Mesothelial cell of epicardium (in vitro differentiated cells): Measurements from ENCODE around the gene PDZRN4. TPM values are rescaled to one million over a fixed set of nuclear protein-coding genes. Genes with fewer than 3 reads are reported as not detected.

Experiments
- DNase-seq, 2 experiments: peaks; one replicate each; pipeline ENCODE4 v3.0.0; 2021; ENCODE audit warnings: low spot score in 2 of 2; ENCODE audit not compliant: unreplicated experiment in 2 of 2
- H3K27ac Mint-ChIP-seq: 2 replicates; pipeline ENCODE4 v1.8.0; 2021; ENCODE audit warnings: mixed read lengths
- H3K27me3 Mint-ChIP-seq: 2 replicates; pipeline ENCODE4 v1.8.0; 2021; ENCODE audit warnings: low read depth, mixed read lengths
- H3K36me3 Mint-ChIP-seq: 2 replicates; pipeline ENCODE4 v1.8.0; 2021; ENCODE audit warnings: mixed read lengths
- H3K4me1 Mint-ChIP-seq: 2 replicates; pipeline ENCODE4 v1.8.0; 2021; ENCODE audit warnings: mixed read lengths
- H3K4me3 Mint-ChIP-seq: 2 replicates; pipeline ENCODE4 v1.8.0; 2021; ENCODE audit warnings: mild to moderate bottlenecking, moderate library complexity, mixed read lengths
- H3K9me3 Mint-ChIP-seq: 2 replicates; pipeline ENCODE4 v1.8.0; 2021; ENCODE audit warnings: mixed read lengths
- total RNA-seq: library from RNA; stranded (reverse); gene quantifications from 3 replicates; pipeline ENCODE4 v1.2.1, GENCODE V29; 2021
- TF ChIP-seq, protein P1 (sequence below): fragments of 200-600 bp; sonication (generic); IDR thresholded peaks from one replicate; pipeline ENCODE4 v1.5.0; 2021; ENCODE audit warnings: antibody characterized with exemption; ENCODE audit not compliant: unreplicated experiment

The PDZRN4 gene
- total RNA-seq, 1 donor from 2014 or later: 1.5 TPM

DNA sequence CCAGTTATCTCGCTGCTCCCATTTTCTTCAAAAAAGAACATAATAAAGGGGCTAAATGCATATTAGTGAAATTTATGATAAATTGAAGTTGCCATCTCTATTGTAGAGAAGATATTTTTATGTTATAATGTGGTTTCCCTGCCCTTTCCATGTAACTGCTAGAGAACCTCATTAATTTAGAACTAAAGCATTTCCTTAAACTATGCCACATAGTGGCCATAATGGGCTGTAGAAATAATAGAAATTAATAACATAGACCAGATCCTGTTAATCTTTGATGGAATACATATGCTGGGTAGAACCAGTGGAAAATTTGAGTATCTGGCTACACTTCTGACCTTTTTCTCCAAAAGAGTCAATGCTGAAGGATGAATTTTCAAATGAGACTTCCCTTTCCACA is 376.7 kb downstream of the PDZRN4 start:
- no peak overlapping the region for H3K27ac Mint-ChIP-seq
- peaks cover 4% of the 10 kb centered on the region for H3K4me1 Mint-ChIP-seq
- H3K27me3 Mint-ChIP-seq: no peaks in the 10 kb centered on the region
- DNase-seq: no peak
- no peak overlapping the region for H3K4me3 Mint-ChIP-seq
- TF ChIP-seq, protein P1, sequence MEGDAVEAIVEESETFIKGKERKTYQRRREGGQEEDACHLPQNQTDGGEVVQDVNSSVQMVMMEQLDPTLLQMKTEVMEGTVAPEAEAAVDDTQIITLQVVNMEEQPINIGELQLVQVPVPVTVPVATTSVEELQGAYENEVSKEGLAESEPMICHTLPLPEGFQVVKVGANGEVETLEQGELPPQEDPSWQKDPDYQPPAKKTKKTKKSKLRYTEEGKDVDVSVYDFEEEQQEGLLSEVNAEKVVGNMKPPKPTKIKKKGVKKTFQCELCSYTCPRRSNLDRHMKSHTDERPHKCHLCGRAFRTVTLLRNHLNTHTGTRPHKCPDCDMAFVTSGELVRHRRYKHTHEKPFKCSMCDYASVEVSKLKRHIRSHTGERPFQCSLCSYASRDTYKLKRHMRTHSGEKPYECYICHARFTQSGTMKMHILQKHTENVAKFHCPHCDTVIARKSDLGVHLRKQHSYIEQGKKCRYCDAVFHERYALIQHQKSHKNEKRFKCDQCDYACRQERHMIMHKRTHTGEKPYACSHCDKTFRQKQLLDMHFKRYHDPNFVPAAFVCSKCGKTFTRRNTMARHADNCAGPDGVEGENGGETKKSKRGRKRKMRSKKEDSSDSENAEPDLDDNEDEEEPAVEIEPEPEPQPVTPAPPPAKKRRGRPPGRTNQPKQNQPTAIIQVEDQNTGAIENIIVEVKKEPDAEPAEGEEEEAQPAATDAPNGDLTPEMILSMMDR: no peak
- peaks cover 6% of the 10 kb centered on the region for H3K9me3 Mint-ChIP-seq
- H3K36me3 Mint-ChIP-seq: no peaks in the 10 kb centered on the region

DNA sequence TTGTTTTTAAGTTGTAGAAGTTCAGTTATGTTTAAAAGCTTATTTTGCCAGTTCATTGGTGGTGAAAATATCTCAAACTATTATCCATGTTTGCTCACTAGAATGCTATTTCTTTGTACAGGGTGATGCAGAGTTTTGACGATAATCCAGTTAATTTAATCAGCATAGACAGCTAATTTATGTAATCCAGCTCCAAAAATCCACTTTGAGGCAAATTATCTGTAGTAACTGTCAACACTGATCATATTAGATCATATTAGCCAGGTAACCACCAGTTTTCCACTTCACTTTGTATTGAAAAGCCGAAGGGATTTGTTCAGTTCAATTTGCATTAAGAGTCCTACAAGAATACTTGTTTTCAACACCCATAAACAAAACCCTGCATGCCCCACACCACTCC is 378.6 kb downstream of the PDZRN4 start:
- TF ChIP-seq, protein P1: no peak
- DNase-seq: no peak
- H3K4me1 Mint-ChIP-seq: peaks cover 4% of the 10 kb centered on the region
- no peaks in the 10 kb centered on the region for H3K27me3 Mint-ChIP-seq
- peaks cover 6% of the 10 kb centered on the region for H3K9me3 Mint-ChIP-seq
- H3K4me3 Mint-ChIP-seq: no peak overlapping the region
- H3K27ac Mint-ChIP-seq: no peak overlapping the region
- no peaks in the 10 kb centered on the region for H3K36me3 Mint-ChIP-seq

DNA sequence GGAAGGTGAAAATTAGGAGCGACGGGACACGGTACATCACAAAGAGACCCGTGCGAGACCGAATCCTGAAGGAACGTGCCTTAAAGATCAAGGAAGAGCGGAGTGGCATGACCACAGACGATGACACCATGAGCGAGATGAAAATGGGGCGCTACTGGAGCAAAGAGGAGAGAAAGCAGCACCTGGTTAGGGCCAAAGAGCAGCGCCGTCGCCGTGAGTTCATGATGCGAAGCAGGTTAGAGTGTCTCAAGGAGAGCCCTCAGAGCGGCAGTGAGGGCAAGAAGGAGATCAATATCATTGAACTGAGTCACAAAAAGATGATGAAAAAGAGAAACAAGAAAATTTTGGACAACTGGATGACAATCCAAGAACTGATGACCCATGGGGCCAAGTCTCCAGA is 385.3 kb downstream of the PDZRN4 start:
- TF ChIP-seq, protein P1: no peak
- Mint-ChIP-seq H3K4me1 (peaks cover 4% of the 10 kb centered on the region), H3K27me3 (no peaks in the 10 kb centered on the region), H3K9me3 (no peaks in the 10 kb centered on the region), H3K4me3 (no peak overlapping the region), H3K36me3 (no peaks in the 10 kb centered on the region), H3K27ac (no peak overlapping the region)
- DNase-seq: no peak

DNA sequence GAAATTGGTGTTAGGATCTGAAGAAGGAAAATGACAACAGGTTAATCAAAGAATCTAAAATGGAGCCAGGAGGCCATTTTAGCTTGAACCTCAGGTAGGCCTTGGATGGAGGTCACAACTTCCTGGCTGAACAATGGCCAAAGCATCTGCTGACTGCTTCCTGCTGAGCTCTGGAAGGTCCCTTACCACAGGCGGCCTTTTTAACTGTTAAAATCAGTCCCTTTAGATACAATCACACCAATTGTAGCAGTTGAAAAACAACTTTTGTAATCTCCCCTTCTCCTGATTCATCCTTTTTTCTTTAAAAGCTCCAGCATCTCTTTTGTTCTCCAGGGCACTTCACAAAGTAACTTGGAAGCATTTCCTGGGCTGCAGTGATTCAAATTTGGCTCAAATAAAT is 388.8 kb downstream of the PDZRN4 start:
- Mint-ChIP-seq H3K9me3 (no peaks in the 10 kb centered on the region), H3K36me3 (no peaks in the 10 kb centered on the region), H3K27me3 (no peaks in the 10 kb centered on the region), H3K27ac (no peak overlapping the region), H3K4me1 (peaks cover 19% of the 10 kb centered on the region), H3K4me3 (no peak overlapping the region)
- TF ChIP-seq, protein P1: no peak
- no peak for DNase-seq

DNA sequence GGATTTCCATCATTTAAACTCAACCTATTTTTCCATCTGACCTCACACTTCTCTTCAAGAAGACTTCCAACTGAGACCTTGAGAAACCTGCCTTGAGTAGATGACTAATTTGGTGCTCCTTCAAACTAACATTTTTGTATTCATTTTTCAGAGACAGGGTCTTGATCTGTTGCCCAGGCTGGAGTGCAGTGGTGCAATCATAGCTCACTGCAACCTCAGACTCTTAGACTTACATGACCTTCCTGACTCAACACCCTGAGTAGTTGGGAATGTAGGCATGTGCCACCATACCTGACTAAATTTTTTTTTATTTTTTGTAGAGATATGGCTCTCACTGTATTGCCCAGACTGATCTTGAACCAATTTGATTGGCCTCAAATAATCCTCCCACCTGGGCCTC is 389.9 kb downstream of the PDZRN4 start:
- H3K27ac Mint-ChIP-seq: no peak overlapping the region

More for the DNA sequence above, 389.9 kb downstream of the PDZRN4 start:
- DNase-seq: no peak
- Mint-ChIP-seq H3K4me1 (peaks cover 19% of the 10 kb centered on the region), H3K36me3 (no peaks in the 10 kb centered on the region), H3K27me3 (no peaks in the 10 kb centered on the region), H3K4me3 (no peak overlapping the region), H3K9me3 (no peaks in the 10 kb centered on the region)
- TF ChIP-seq, protein P1: no peak
